Breast epithelium (tissue), 3 donors: ENCODE measurements around the gene ZC3H7B.

Source experiments
- POLR2AphosphoS5 ChIP-seq, 3 donors: sonication (generic); formaldehyde crosslinking; IDR thresholded peaks; one replicate each; pipeline ENCODE4 v1.6.1; 2017; ENCODE audit warnings: antibody characterized with exemption in 3 of 3
- TF ChIP-seq, protein P1 (sequence below), 3 donors: fragments of 450-650 bp; IDR thresholded peaks; one replicate each; pipeline ENCODE4 v1.5.1; 2016 to 2017; ENCODE audit warnings: antibody characterized with exemption in 3 of 3, mild to moderate bottlenecking in 3 of 3, moderate library complexity in 3 of 3

DNA sequence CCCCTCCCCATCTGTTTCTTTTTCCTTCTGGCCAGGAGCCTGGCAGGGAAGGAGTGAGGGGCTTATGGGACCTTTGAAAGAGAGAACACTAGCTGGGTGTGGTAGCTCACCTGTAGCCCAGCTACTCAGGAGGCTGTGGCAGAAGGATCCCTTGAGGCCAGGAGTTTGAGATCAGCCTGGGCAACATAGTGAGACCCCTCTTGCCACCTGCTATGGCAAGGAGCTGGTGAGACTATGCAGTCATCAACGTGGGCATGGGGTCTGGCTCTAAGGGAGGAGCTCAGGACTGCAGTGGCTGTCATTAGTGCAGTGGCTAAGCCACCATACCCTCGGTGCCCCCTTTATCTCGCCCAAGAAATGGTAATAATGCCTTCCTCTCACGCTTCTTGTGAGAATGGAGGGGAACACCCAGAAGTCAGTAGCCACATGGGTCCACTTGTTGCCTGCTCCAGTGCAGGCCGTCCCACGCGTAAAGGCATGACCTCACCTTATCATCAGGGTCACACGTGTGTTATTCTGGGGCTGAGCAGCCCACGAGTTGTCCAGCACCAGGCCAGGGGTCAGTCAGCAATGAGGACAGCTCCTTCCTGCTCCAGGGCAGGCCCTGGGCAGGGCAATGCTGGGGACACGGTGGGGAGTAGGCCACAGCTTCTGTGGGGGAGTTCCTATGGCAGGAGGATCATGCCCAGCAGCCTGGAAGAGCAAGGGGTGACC is 52.7 kb downstream of the ZC3H7B start:
- TF ChIP-seq, protein P1, sequence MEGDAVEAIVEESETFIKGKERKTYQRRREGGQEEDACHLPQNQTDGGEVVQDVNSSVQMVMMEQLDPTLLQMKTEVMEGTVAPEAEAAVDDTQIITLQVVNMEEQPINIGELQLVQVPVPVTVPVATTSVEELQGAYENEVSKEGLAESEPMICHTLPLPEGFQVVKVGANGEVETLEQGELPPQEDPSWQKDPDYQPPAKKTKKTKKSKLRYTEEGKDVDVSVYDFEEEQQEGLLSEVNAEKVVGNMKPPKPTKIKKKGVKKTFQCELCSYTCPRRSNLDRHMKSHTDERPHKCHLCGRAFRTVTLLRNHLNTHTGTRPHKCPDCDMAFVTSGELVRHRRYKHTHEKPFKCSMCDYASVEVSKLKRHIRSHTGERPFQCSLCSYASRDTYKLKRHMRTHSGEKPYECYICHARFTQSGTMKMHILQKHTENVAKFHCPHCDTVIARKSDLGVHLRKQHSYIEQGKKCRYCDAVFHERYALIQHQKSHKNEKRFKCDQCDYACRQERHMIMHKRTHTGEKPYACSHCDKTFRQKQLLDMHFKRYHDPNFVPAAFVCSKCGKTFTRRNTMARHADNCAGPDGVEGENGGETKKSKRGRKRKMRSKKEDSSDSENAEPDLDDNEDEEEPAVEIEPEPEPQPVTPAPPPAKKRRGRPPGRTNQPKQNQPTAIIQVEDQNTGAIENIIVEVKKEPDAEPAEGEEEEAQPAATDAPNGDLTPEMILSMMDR (IDR thresholded peaks at IDR 0.05): no peak
- no peak for TF ChIP-seq POLR2AphosphoS5 (IDR thresholded peaks at IDR 0.05)
